Loucy (cell line): Measurements from ENCODE around the gene GNAO1.

Source experiments
- CTCF ChIP-seq: fragments of 200-600 bp; sonication (generic); conservative IDR thresholded peaks from 2 replicates; pipeline ENCODE4 v1.5.1; 2014; ENCODE audit warnings: mild to moderate bottlenecking, antibody characterized with exemption, low read length
- EZH2phosphoT487 ChIP-seq: fragments of 200-600 bp; IDR thresholded peaks from 2 replicates; pipeline ENCODE4 v1.6.1; 2018; ENCODE audit warnings: antibody characterized with exemption, mild to moderate bottlenecking, moderate library complexity, borderline replicate concordance

- TF ChIP-seq CTCF, result no peak
- TF ChIP-seq EZH2phosphoT487, result no peak
These were observed 119.4 kb downstream of the GNAO1 start for GRCh38 chr16:56310690-56311089.
